ENCODE results near the gene NUDT5. TPM values are rescaled to one million over a fixed set of nuclear protein-coding genes. Genes with fewer than 3 reads are reported as not detected.
"Not testable (repeated sequence)": the region's sequence is repeated elsewhere in the genome, so short reads cannot be mapped to it uniquely, and the experiment has no call there.

Gene NUDT5
- total RNA-seq, 1 donor from 2014 or later: 43.3 TPM

GRCh38 chr10:12237265-12238220 lies 41.9 kb upstream of the NUDT5 start:
- no peak for TF ChIP-seq CTCF (IDR thresholded peaks at IDR 0.05)
- no peak for DNase-seq
- peaks cover 57% of the 10 kb centered on the region for H3K36me3 ChIP-seq

GRCh38 chr10:12235796-12236195 lies 40.1 kb upstream of the NUDT5 start:
- ATAC-seq: peak; percentile 43 to 44

More at GRCh38 chr10:12237265-12238220, 41.9 kb upstream of the NUDT5 start:
- no peaks in the 10 kb centered on the region for H3K27me3 ChIP-seq (ENCODE audit: low read depth)
- intact Hi-C loops (cut with DNase I): no loop called here
- H3K4me1 ChIP-seq: peaks cover 25% of the 10 kb centered on the region
- H3K9me3 ChIP-seq: no peaks in the 10 kb centered on the region
- ATAC-seq: no peak
- H3K27ac ChIP-seq: no peak overlapping the region
- no peak overlapping the region for H3K4me3 ChIP-seq

GRCh38 chr10:12235116-12235694 lies 39.5 kb upstream of the NUDT5 start:
- no peak overlapping the region for H3K4me3 ChIP-seq
- ATAC-seq: no peak
- no peaks in the 10 kb centered on the region for H3K9me3 ChIP-seq
- H3K27me3 ChIP-seq (ENCODE audit: low read depth): no peaks in the 10 kb centered on the region
- TF ChIP-seq CTCF (IDR thresholded peaks at IDR 0.05): no peak
- peaks cover 80% of the 10 kb centered on the region for H3K36me3 ChIP-seq
- H3K27ac ChIP-seq: no peak overlapping the region
- no peak for DNase-seq
- peaks cover 8% of the 10 kb centered on the region for H3K4me1 ChIP-seq
- intact Hi-C loops (cut with DNase I): no loop called here

More at GRCh38 chr10:12235796-12236195, 40.1 kb upstream of the NUDT5 start:
- Histone ChIP-seq H3K27ac (no peak overlapping the region), H3K4me1 (peaks cover 11% of the 10 kb centered on the region), H3K27me3 (ENCODE audit: low read depth) (no peaks in the 10 kb centered on the region), H3K4me3 (no peak overlapping the region), H3K36me3 (peaks cover 74% of the 10 kb centered on the region), H3K9me3 (no peaks in the 10 kb centered on the region)
- intact Hi-C loops (cut with DNase I): no loop called here
- DNase-seq: no peak
- no peak for TF ChIP-seq CTCF (IDR thresholded peaks at IDR 0.05)

GRCh38 chr10:12234687-12235086 lies 39.0 kb upstream of the NUDT5 start:
- H3K4me1 ChIP-seq; DNase-seq; H3K4me3 ChIP-seq; H3K27me3 ChIP-seq (ENCODE audit: low read depth); H3K9me3 ChIP-seq; H3K27ac ChIP-seq; ATAC-seq; intact Hi-C loops (cut with DNase I): not testable (repeated sequence)
- H3K36me3 ChIP-seq: peaks cover 85% of the 10 kb centered on the region

- H3K9me3 ChIP-seq: no peaks in the 10 kb centered on the region
These were observed 33.2 kb upstream of the NUDT5 start for GRCh38 chr10:12228851-12229250.

GRCh38 chr10:12226438-12226837 lies 30.7 kb upstream of the NUDT5 start:
- ATAC-seq; H3K27me3 ChIP-seq (ENCODE audit: low read depth); H3K9me3 ChIP-seq; H3K27ac ChIP-seq; H3K4me3 ChIP-seq; H3K4me1 ChIP-seq; DNase-seq; intact Hi-C loops (cut with DNase I): not testable (repeated sequence)
- H3K36me3 ChIP-seq: peaks cover 72% of the 10 kb centered on the region

More at GRCh38 chr10:12228851-12229250, 33.2 kb upstream of the NUDT5 start:
- Histone ChIP-seq H3K4me3 (no peak overlapping the region), H3K36me3 (peaks cover 76% of the 10 kb centered on the region), H3K4me1 (no peaks in the 10 kb centered on the region), H3K27ac (no peak overlapping the region), H3K27me3 (ENCODE audit: low read depth) (no peaks in the 10 kb centered on the region)
- ATAC-seq (no peak), DNase-seq (no peak)
- TF ChIP-seq CTCF (IDR thresholded peaks at IDR 0.05): no peak
- intact Hi-C loops (cut with DNase I): no loop called here

All from lower lobe of right lung (tissue), 2 donors.